H54 (cell line): ENCODE results near the gene PER3.

Experiments
- DNase-seq: peaks from one replicate; pipeline ENCODE4 v3.0.0; 2011; ENCODE audit warnings: low spot score, mixed read lengths; ENCODE audit not compliant: insufficient read length
- FAIRE-seq: peaks from 3 replicates; lab custom pipeline; 2011; peaks lifted over from hg19 to GRCh38; lab: Jason Lieb, UNC
- POLR2A ChIP-seq: IDR thresholded peaks from 2 replicates; pipeline ENCODE4 v1.6.1; 2011; ENCODE audit warnings: low read depth, mild to moderate bottlenecking, low read length

PER3 gene

GRCh38 chr1:7886405-7886745 lies 102.3 kb downstream of the PER3 start:
- no peak for TF ChIP-seq POLR2A
- FAIRE-seq: no peak
- DNase-seq: no peak

- no peak for DNase-seq
- no peak for TF ChIP-seq POLR2A
- FAIRE-seq: no peak
These were observed 104.4 kb downstream of the PER3 start for GRCh38 chr1:7888248-7889081.

GRCh38 chr1:7890853-7891252 lies 106.8 kb downstream of the PER3 start:
- no peak for DNase-seq
- FAIRE-seq: no peak
- no peak for TF ChIP-seq POLR2A

GRCh38 chr1:7891804-7892203 lies 107.7 kb downstream of the PER3 start:
- no peak for FAIRE-seq

GRCh38 chr1:7893529-7894180 lies 109.6 kb downstream of the PER3 start:
- no peak for TF ChIP-seq POLR2A
- peak; percentile 82 for FAIRE-seq
- no peak for DNase-seq

More at GRCh38 chr1:7891804-7892203, 107.7 kb downstream of the PER3 start:
- no peak for TF ChIP-seq POLR2A
- no peak for DNase-seq
